ENCODE measurements around the gene ZNF638. TPM values are rescaled to one million over a fixed set of nuclear protein-coding genes. Genes with fewer than 3 reads are reported as not detected.
A peak's percentile ranks its signal among the peaks of the same experiment; 100 is the strongest.

ZNF638 gene
- total RNA-seq, 2 donors from 2014 or later = 73.2 to 76.9 TPM

- no peak for DNase-seq
- Histone ChIP-seq H3K27me3 (no peaks in the 10 kb centered on the region), H3K4me1 (no peaks in the 10 kb centered on the region), H3K4me3 (peak overlapping the region; percentile 2), H3K27ac (peak overlapping the region; percentile 39), H3K36me3 (no peaks in the 10 kb centered on the region), H3K9me3 (no peaks in the 10 kb centered on the region), H3K9ac (ENCODE audit: low read depth in 2 of 2, low read length in 2 of 2) (no peak overlapping the region)
- no peak for TF ChIP-seq CTCF (IDR thresholded peaks at IDR 0.05)
- intact Hi-C loops (cut with DNase I) = no loop called here
Observed at GRCh38 chr2:71417300-71418202, 86.0 kb downstream of the ZNF638 start.

DNA sequence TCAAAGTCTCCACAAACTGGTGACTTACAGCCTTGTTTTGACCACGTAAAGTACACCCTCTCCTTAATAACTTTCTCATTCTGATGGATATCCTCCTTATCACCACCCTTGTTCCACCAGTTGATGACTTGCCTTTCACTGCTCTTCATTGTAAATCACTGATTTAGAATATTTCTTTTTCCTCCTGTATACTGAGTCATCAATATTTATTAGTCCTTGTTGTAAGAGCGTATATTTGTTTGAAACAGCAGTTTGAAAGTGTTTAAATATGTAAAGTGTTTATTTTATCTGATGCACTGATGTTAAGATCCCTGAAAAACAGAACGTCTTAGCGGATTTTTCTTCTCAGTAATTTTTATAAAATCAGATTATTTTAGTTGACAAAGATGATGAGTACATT is 87.6 kb downstream of the ZNF638 start:
- H3K4me1 ChIP-seq = no peaks in the 10 kb centered on the region
- intact Hi-C loops (cut with DNase I) = no loop called here
- H3K9ac ChIP-seq (ENCODE audit: low read depth in 2 of 2, low read length in 2 of 2) = no peak overlapping the region
- no peaks in the 10 kb centered on the region for H3K27me3 ChIP-seq
- no peak overlapping the region for H3K27ac ChIP-seq
- H3K4me3 ChIP-seq = no peak overlapping the region
- no peak for DNase-seq
- H3K36me3 ChIP-seq = no peaks in the 10 kb centered on the region
- H3K9me3 ChIP-seq = no peaks in the 10 kb centered on the region
- TF ChIP-seq CTCF (IDR thresholded peaks at IDR 0.05) = no peak

GRCh38 chr2:71419976-71420375 is 88.4 kb downstream of the ZNF638 start:
- Histone ChIP-seq H3K4me3 (no peak overlapping the region), H3K9me3 (no peaks in the 10 kb centered on the region), H3K27me3 (no peaks in the 10 kb centered on the region), H3K36me3 (no peaks in the 10 kb centered on the region), H3K9ac (ENCODE audit: low read depth in 2 of 2, low read length in 2 of 2) (no peak overlapping the region), H3K27ac (no peak overlapping the region), H3K4me1 (no peaks in the 10 kb centered on the region)
- TF ChIP-seq CTCF (IDR thresholded peaks at IDR 0.05) = no peak
- intact Hi-C loops (cut with DNase I) = no loop called here
- DNase-seq = no peak

GRCh38 chr2:71422786-71423185 is 91.2 kb downstream of the ZNF638 start:
- Histone ChIP-seq H3K27me3 (no peaks in the 10 kb centered on the region), H3K9ac (ENCODE audit: low read depth in 2 of 2, low read length in 2 of 2) (no peak overlapping the region), H3K4me1 (no peaks in the 10 kb centered on the region), H3K27ac (no peak overlapping the region), H3K4me3 (no peak overlapping the region), H3K9me3 (no peaks in the 10 kb centered on the region), H3K36me3 (no peaks in the 10 kb centered on the region)
- no peak for DNase-seq
- intact Hi-C loops (cut with DNase I) = no loop called here
- TF ChIP-seq CTCF (IDR thresholded peaks at IDR 0.05) = no peak

- H3K9me3 ChIP-seq = no peaks in the 10 kb centered on the region
- no peaks in the 10 kb centered on the region for H3K27me3 ChIP-seq
- H3K36me3 ChIP-seq = no peaks in the 10 kb centered on the region
- intact Hi-C loops (cut with DNase I) = no loop called here
- TF ChIP-seq CTCF (IDR thresholded peaks at IDR 0.05) = no peak
- H3K4me3 ChIP-seq = no peak overlapping the region
- DNase-seq = no peak
- no peak overlapping the region for H3K27ac ChIP-seq
- no peak overlapping the region for H3K9ac ChIP-seq (ENCODE audit: low read depth in 2 of 2, low read length in 2 of 2)
- H3K4me1 ChIP-seq = no peaks in the 10 kb centered on the region
Observed at GRCh38 chr2:71423817-71424420, 92.3 kb downstream of the ZNF638 start.

Data from colonic mucosa (tissue), 4 donors.